ENCODE results near the gene GNAO1.

GNAO1 gene

GRCh38 chr16:56330476-56330875 is 139.2 kb downstream of the GNAO1 start:
- H4K8ac ChIP-seq (ENCODE audit: low read depth, low read length) = no peak overlapping the region
- H3K79me1 ChIP-seq (ENCODE audit: low read length) = no peaks in the 10 kb centered on the region
- H3K4ac ChIP-seq (ENCODE audit: low read depth, low read length) = no peak overlapping the region
- H3K56ac ChIP-seq (ENCODE audit: low read length) = no peak overlapping the region
- H2BK5ac ChIP-seq (ENCODE audit: low read length) = no peak overlapping the region
- H2AK5ac ChIP-seq (ENCODE audit: low read length) = no peak overlapping the region
- no peak overlapping the region for H3K4me3 ChIP-seq (ENCODE audit: low read length)
- H3K18ac ChIP-seq (ENCODE audit: low read length) = no peak overlapping the region
- H3K4me2 ChIP-seq (ENCODE audit: low read length) = no peak overlapping the region
- no peaks in the 10 kb centered on the region for H3K36me3 ChIP-seq (ENCODE audit: control insufficient read depth, insufficient read depth, low read length)
- DNase-seq = no peak
- no peaks in the 10 kb centered on the region for H3K4me1 ChIP-seq (ENCODE audit: control insufficient read depth, low read depth, low read length)
- no peak overlapping the region for H2BK15ac ChIP-seq (replicated peaks; ENCODE audit: low read depth)
- H3K27me3 ChIP-seq (ENCODE audit: insufficient read depth, low read length, poor library complexity) = no peaks in the 10 kb centered on the region
- H4K5ac ChIP-seq (ENCODE audit: low read length) = no peak overlapping the region
- no peak overlapping the region for H2BK120ac ChIP-seq (ENCODE audit: low read depth, low read length)
- H3K9ac ChIP-seq (ENCODE audit: low read length) = no peak overlapping the region
- no CpG with 5 or more reads among the region's 4 CpGs for WGBS (ENCODE audit: extremely low coverage, insufficient coverage, low lambda C conversion rate)
- H3K27ac ChIP-seq (ENCODE audit: low read depth, low read length) = no peak overlapping the region
- H3K23ac ChIP-seq (ENCODE audit: low read length) = no peak overlapping the region
- no peaks in the 10 kb centered on the region for H3K79me2 ChIP-seq (ENCODE audit: control insufficient read depth, insufficient read depth, low read length)

- H3K56ac ChIP-seq (ENCODE audit: low read length) = no peak overlapping the region
- no peaks in the 10 kb centered on the region for H3K4me1 ChIP-seq (ENCODE audit: control insufficient read depth, low read depth, low read length)
- H3K27ac ChIP-seq (ENCODE audit: low read depth, low read length) = no peak overlapping the region
- H2BK120ac ChIP-seq (ENCODE audit: low read depth, low read length) = no peak overlapping the region
- no peak overlapping the region for H3K4me3 ChIP-seq (ENCODE audit: low read length)
- H3K27me3 ChIP-seq (ENCODE audit: insufficient read depth, low read length, poor library complexity) = no peaks in the 10 kb centered on the region
- no peak overlapping the region for H3K23ac ChIP-seq (ENCODE audit: low read length)
- no peak overlapping the region for H3K4me2 ChIP-seq (ENCODE audit: low read length)
- H4K5ac ChIP-seq (ENCODE audit: low read length) = no peak overlapping the region
- H3K4ac ChIP-seq (ENCODE audit: low read depth, low read length) = no peak overlapping the region
- no peaks in the 10 kb centered on the region for H3K79me1 ChIP-seq (ENCODE audit: low read length)
- no peak overlapping the region for H2BK5ac ChIP-seq (ENCODE audit: low read length)
- no peak overlapping the region for H3K18ac ChIP-seq (ENCODE audit: low read length)
- no peak overlapping the region for H3K9ac ChIP-seq (ENCODE audit: low read length)
- H2BK15ac ChIP-seq (replicated peaks; ENCODE audit: low read depth) = no peak overlapping the region
- no peak overlapping the region for H4K8ac ChIP-seq (ENCODE audit: low read depth, low read length)
- no peaks in the 10 kb centered on the region for H3K79me2 ChIP-seq (ENCODE audit: control insufficient read depth, insufficient read depth, low read length)
- H2AK5ac ChIP-seq (ENCODE audit: low read length) = no peak overlapping the region
- no CpG with 5 or more reads among the region's 11 CpGs for WGBS (ENCODE audit: extremely low coverage, insufficient coverage, low lambda C conversion rate)
- DNase-seq = no peak
- no peaks in the 10 kb centered on the region for H3K36me3 ChIP-seq (ENCODE audit: control insufficient read depth, insufficient read depth, low read length)
Measured at GRCh38 chr16:56331399-56331798, 140.1 kb downstream of the GNAO1 start.

DNA sequence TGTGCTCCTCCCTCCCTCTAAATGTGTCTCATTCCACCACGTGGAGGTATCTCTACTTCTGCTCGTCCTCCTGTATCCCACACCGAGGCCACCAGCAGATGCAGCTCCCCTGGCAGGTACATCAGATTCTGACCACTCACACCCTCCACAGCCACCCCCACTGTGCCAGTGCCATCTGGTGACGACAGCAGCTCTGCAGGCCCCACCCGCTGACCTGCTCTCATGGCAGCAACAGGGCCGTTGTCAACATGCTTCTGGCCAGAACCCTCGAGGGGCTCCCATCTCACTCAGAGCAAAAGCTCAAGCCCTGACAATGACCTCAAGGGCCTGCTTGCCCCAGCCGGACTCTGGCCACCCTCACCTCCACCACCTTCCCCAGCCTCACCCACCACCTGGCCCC is 140.6 kb downstream of the GNAO1 start:
- Histone ChIP-seq H3K56ac (ENCODE audit: low read length) (no peak overlapping the region), H2BK5ac (ENCODE audit: low read length) (no peak overlapping the region), H2BK15ac (replicated peaks; ENCODE audit: low read depth) (no peak overlapping the region), H3K79me1 (ENCODE audit: low read length) (no peaks in the 10 kb centered on the region), H3K4me3 (ENCODE audit: low read length) (no peak overlapping the region), H3K27me3 (ENCODE audit: insufficient read depth, low read length, poor library complexity) (no peaks in the 10 kb centered on the region), H3K18ac (ENCODE audit: low read length) (no peak overlapping the region), H2AK5ac (ENCODE audit: low read length) (no peak overlapping the region), H2BK120ac (ENCODE audit: low read depth, low read length) (no peak overlapping the region), H4K5ac (ENCODE audit: low read length) (no peak overlapping the region), H3K27ac (ENCODE audit: low read depth, low read length) (no peak overlapping the region), H3K36me3 (ENCODE audit: control insufficient read depth, insufficient read depth, low read length) (no peaks in the 10 kb centered on the region), H4K8ac (ENCODE audit: low read depth, low read length) (no peak overlapping the region), H3K23ac (ENCODE audit: low read length) (no peak overlapping the region), H3K9ac (ENCODE audit: low read length) (no peak overlapping the region), H3K4me2 (ENCODE audit: low read length) (no peak overlapping the region), H3K79me2 (ENCODE audit: control insufficient read depth, insufficient read depth, low read length) (no peaks in the 10 kb centered on the region), H3K4ac (ENCODE audit: low read depth, low read length) (no peak overlapping the region), H3K4me1 (ENCODE audit: control insufficient read depth, low read depth, low read length) (no peaks in the 10 kb centered on the region)
- whole genome bisulfite sequencing (ENCODE audit: extremely low coverage, insufficient coverage, low lambda C conversion rate) = no CpG with 5 or more reads among the region's 8 CpGs
- DNase-seq = no peak

- Histone ChIP-seq H3K27ac (ENCODE audit: low read depth, low read length) (no peak overlapping the region), H2BK120ac (ENCODE audit: low read depth, low read length) (no peak overlapping the region), H3K4me3 (ENCODE audit: low read length) (no peak overlapping the region), H3K18ac (ENCODE audit: low read length) (no peak overlapping the region), H3K27me3 (ENCODE audit: insufficient read depth, low read length, poor library complexity) (no peaks in the 10 kb centered on the region), H4K8ac (ENCODE audit: low read depth, low read length) (no peak overlapping the region), H3K79me1 (ENCODE audit: low read length) (no peaks in the 10 kb centered on the region), H2BK15ac (replicated peaks; ENCODE audit: low read depth) (no peak overlapping the region), H4K5ac (ENCODE audit: low read length) (no peak overlapping the region), H2BK5ac (ENCODE audit: low read length) (no peak overlapping the region), H3K23ac (ENCODE audit: low read length) (no peak overlapping the region), H3K56ac (ENCODE audit: low read length) (peak overlapping the region; percentile 34), H3K36me3 (ENCODE audit: control insufficient read depth, insufficient read depth, low read length) (no peaks in the 10 kb centered on the region), H3K79me2 (ENCODE audit: control insufficient read depth, insufficient read depth, low read length) (no peaks in the 10 kb centered on the region), H3K4ac (ENCODE audit: low read depth, low read length) (no peak overlapping the region), H3K9ac (ENCODE audit: low read length) (no peak overlapping the region), H2AK5ac (ENCODE audit: low read length) (no peak overlapping the region), H3K4me2 (ENCODE audit: low read length) (no peak overlapping the region), H3K4me1 (ENCODE audit: control insufficient read depth, low read depth, low read length) (no peaks in the 10 kb centered on the region)
- peak; percentile 85 for DNase-seq
- WGBS (ENCODE audit: extremely low coverage, insufficient coverage, low lambda C conversion rate) = no CpG with 5 or more reads among the region's 16 CpGs
Measured at GRCh38 chr16:56332464-56333079, 141.3 kb downstream of the GNAO1 start.

DNA sequence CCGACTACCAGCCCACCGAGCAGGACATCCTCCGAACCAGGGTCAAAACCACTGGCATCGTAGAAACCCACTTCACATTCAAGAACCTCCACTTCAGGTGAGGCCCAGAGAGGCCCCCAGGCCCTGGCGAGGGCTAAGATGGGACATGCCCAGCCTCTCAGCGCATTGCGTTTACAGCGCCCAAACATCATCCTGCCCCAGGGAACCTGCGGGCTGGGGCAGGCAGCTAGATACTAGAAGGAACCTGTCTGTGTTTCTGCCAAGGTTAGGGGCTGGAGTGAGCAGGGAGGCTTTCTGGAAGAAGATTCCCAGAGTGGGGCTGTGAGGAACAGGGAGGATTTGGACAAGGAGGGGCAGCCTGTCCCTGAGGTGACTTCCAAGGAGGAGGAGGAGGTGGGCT is 143.5 kb downstream of the GNAO1 start:
- H3K27me3 ChIP-seq (ENCODE audit: insufficient read depth, low read length, poor library complexity) = no peaks in the 10 kb centered on the region
- no peaks in the 10 kb centered on the region for H3K79me1 ChIP-seq (ENCODE audit: low read length)
- H3K4me2 ChIP-seq (ENCODE audit: low read length) = no peak overlapping the region
- H3K27ac ChIP-seq (ENCODE audit: low read depth, low read length) = no peak overlapping the region
- no peaks in the 10 kb centered on the region for H3K79me2 ChIP-seq (ENCODE audit: control insufficient read depth, insufficient read depth, low read length)
- no peak overlapping the region for H4K8ac ChIP-seq (ENCODE audit: low read depth, low read length)
- H3K9ac ChIP-seq (ENCODE audit: low read length) = no peak overlapping the region
- no peak overlapping the region for H3K4ac ChIP-seq (ENCODE audit: low read depth, low read length)
- H2BK5ac ChIP-seq (ENCODE audit: low read length) = no peak overlapping the region
- H3K18ac ChIP-seq (ENCODE audit: low read length) = no peak overlapping the region
- H2AK5ac ChIP-seq (ENCODE audit: low read length) = no peak overlapping the region
- DNase-seq = no peak
- H2BK15ac ChIP-seq (replicated peaks; ENCODE audit: low read depth) = no peak overlapping the region
- H4K5ac ChIP-seq (ENCODE audit: low read length) = no peak overlapping the region
- no peaks in the 10 kb centered on the region for H3K4me1 ChIP-seq (ENCODE audit: control insufficient read depth, low read depth, low read length)
- no peak overlapping the region for H2BK120ac ChIP-seq (ENCODE audit: low read depth, low read length)
- H3K56ac ChIP-seq (ENCODE audit: low read length) = no peak overlapping the region
- no CpG with 5 or more reads among the region's 9 CpGs for WGBS (ENCODE audit: extremely low coverage, insufficient coverage, low lambda C conversion rate)
- no peaks in the 10 kb centered on the region for H3K36me3 ChIP-seq (ENCODE audit: control insufficient read depth, insufficient read depth, low read length)
- no peak overlapping the region for H3K23ac ChIP-seq (ENCODE audit: low read length)
- no peak overlapping the region for H3K4me3 ChIP-seq (ENCODE audit: low read length)

DNA sequence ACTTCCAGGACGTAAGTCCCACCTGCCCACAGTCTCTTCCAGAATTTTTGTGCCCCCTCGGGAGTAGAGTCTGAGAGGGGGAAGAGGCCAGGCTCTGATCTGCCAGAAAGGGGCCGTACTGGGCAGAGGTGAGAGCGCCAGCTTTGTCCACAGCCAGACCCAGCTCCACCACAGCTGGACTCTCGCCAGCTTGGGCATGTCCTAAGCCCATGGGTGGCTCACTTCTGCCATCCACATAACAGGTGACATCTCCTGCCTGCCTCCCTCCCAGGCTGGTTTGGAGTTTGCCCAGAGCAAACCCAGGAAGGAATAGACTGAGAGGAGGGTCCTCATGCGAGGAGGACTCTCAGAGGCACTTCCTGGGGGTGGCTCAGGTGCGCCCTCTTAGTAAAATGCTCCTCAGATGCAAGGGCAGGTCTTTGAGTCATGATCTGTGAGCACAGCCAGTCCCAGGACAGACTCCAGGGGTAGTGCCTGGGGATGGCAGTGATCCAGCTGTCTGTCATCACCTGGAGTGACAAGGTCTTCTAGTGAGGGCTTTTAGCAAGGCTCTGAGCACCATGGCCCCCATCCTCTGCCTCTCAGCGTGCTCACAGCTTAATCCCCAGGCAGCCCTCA is 144.9 kb downstream of the GNAO1 start:
- no peak overlapping the region for H3K4me3 ChIP-seq (ENCODE audit: low read length)
- no peaks in the 10 kb centered on the region for H3K79me1 ChIP-seq (ENCODE audit: low read length)
- no peak overlapping the region for H2BK120ac ChIP-seq (ENCODE audit: low read depth, low read length)
- H3K4me1 ChIP-seq (ENCODE audit: control insufficient read depth, low read depth, low read length) = no peaks in the 10 kb centered on the region
- H3K4me2 ChIP-seq (ENCODE audit: low read length) = no peak overlapping the region
- H3K9ac ChIP-seq (ENCODE audit: low read length) = no peak overlapping the region
- no CpG with 5 or more reads among the region's 8 CpGs for WGBS (ENCODE audit: extremely low coverage, insufficient coverage, low lambda C conversion rate)
- peak; percentile 7 for DNase-seq
- no peaks in the 10 kb centered on the region for H3K79me2 ChIP-seq (ENCODE audit: control insufficient read depth, insufficient read depth, low read length)
- no peak overlapping the region for H3K56ac ChIP-seq (ENCODE audit: low read length)
- no peak overlapping the region for H2BK15ac ChIP-seq (replicated peaks; ENCODE audit: low read depth)
- no peak overlapping the region for H4K8ac ChIP-seq (ENCODE audit: low read depth, low read length)
- H3K27me3 ChIP-seq (ENCODE audit: insufficient read depth, low read length, poor library complexity) = no peaks in the 10 kb centered on the region
- H4K5ac ChIP-seq (ENCODE audit: low read length) = no peak overlapping the region
- H3K27ac ChIP-seq (ENCODE audit: low read depth, low read length) = no peak overlapping the region
- H2AK5ac ChIP-seq (ENCODE audit: low read length) = no peak overlapping the region
- H3K36me3 ChIP-seq (ENCODE audit: control insufficient read depth, insufficient read depth, low read length) = no peaks in the 10 kb centered on the region
- no peak overlapping the region for H2BK5ac ChIP-seq (ENCODE audit: low read length)
- no peak overlapping the region for H3K23ac ChIP-seq (ENCODE audit: low read length)
- no peak overlapping the region for H3K18ac ChIP-seq (ENCODE audit: low read length)
- no peak overlapping the region for H3K4ac ChIP-seq (ENCODE audit: low read depth, low read length)

Measured in mesendoderm (in vitro differentiated cells).